Right forelimb (tissue), 1 donor: ENCODE measurements around the gene GLB1L.
"Not testable (repeated sequence)": the region's sequence is repeated elsewhere in the genome, so short reads cannot be mapped to it uniquely, and the experiment has no call there.

ENCODE experiments used
- DNase-seq: peaks from one replicate; pipeline ENCODE4 v3.0.0-alpha.2; 2018

GLB1L gene

GRCh38 chr2:219205981-219206327, 39.3 kb downstream of the GLB1L start:
- no peak for DNase-seq

- DNase-seq = no peak
Observed at GRCh38 chr2:219205165-219205538, 40.1 kb downstream of the GLB1L start.

GRCh38 chr2:219204425-219205164, 40.6 kb downstream of the GLB1L start:
- DNase-seq = no peak

- DNase-seq = not testable (repeated sequence)
Observed at GRCh38 chr2:219201331-219201730, 43.9 kb downstream of the GLB1L start.

DNA sequence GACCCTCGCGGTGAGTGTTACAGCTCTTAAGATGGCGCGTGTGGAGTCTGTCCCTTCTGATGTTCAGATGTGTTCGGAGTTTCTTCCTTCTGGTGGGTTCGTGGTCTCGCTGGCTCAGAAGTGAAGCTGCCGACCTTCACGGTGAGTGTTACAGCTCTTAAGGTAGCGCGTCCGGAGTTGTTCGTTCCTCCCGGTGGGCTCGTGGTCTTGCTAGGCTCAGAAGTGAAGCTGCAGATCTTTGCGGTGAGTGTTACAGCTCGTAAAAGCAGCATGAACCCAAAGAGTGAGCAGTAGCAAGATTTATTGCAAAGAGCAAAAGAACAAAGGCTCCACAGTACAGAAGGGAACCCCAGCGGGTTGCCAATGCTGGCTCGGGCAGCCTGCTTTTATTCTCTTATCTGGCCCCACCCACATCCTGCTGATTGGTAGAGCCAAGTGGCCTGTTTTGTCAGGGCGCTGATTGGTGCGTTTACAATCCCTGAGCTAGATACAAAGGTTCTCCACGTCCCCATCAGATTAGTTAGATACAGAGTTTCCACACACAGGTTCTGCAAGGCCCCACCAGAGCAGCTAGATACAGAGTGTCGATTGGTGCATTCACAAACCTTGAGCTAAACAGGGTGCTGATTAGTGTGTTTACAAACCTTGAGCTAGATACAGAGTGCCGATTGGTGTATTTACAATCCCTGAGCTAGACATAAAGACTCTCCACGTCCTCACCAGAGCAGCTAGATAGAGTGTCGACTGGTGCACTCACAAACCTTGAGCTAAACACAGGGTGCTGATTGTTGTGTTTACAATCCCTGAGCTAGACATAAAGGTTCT, 44.5 kb downstream of the GLB1L start:
- not testable (repeated sequence) for DNase-seq

GRCh38 chr2:219199470-219200211, 45.6 kb downstream of the GLB1L start:
- DNase-seq = no peak

DNA sequence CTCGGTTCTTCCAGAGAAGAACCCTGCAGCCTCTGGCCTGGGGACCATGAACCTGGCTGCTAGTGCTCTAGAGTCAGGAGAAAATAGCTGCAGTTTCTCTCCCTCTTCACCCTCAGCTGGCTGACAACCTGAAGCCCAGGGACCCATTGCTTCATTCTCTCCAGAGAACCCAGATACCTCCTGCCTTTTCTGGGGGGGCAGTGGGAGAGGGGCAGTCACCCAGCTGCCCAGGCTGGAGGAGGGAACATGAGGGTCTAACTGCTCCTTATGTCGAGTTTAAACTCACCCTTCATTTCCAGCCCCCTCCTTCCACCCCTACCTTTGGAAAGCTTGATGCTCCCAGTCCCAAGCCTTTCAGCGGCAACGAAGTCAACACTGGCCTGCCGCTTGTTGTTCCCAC, 46.3 kb downstream of the GLB1L start:
- DNase-seq = no peak

DNA sequence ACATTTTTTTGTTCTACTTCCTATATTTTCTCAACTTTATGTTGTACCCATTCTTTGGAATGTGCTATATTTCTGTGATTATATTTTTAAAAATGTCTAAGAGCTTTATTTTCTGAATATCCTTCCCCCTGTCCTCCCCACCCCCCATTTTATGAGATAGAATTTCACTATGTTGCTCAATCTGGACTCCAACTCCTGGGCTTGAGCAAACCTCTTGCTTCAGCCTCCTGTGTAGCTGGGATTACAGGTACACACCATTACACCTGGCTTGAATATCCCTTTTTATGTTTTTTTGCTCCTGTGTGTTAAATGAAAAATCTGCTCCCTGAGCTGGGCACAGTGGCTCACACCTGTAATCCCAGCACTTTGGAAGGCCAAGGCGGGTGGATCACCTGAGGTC, 47.9 kb downstream of the GLB1L start:
- no peak for DNase-seq

- DNase-seq = no peak
Observed at GRCh38 chr2:219186754-219187456, 58.3 kb downstream of the GLB1L start.
